Endometrial microvascular endothelial cells (primary cell): Measurements from ENCODE around the gene THEMIS2. TPM values are rescaled to one million over a fixed set of nuclear protein-coding genes. Genes with fewer than 3 reads are reported as not detected.
"Not testable (repeated sequence)": the region's sequence is repeated elsewhere in the genome, so short reads cannot be mapped to it uniquely, and the experiment has no call there.

Experiments used
- in situ Hi-C: cut with HindIII; loops from 2 replicates; pipeline ENCODE4 v1.10.0; 2017; ENCODE audit warnings: low sequenced_read_pairs, low pct_unique_long_range_greater_than_20kb; ENCODE audit errors: inconsistent ontology term
- total RNA-seq: library from RNA; depleted of rRNA; stranded (reverse); fragments of >200 nt; gene quantifications from one replicate; pipeline ENCODE4 v1.2.3, GENCODE V29; 2015; ENCODE audit errors: inconsistent ontology term

The THEMIS2 gene
- total RNA-seq, result 22.0 TPM

- in situ Hi-C loops, result no loop called here
Observed at GRCh38 chr1:27872059-27872801, at the start of gene THEMIS2. THEMIS2 (plus strand) TSS chr1:27872544; CDS start chr1:27872572, 28 bp downstream.

GRCh38 chr1:27823784-27824183 lies 48.6 kb upstream of the THEMIS2 start:
- in situ Hi-C loops, result no loop called here

- in situ Hi-C loops, result no loop called here
Observed at GRCh38 chr1:27824411-27824810, 47.9 kb upstream of the THEMIS2 start.

DNA sequence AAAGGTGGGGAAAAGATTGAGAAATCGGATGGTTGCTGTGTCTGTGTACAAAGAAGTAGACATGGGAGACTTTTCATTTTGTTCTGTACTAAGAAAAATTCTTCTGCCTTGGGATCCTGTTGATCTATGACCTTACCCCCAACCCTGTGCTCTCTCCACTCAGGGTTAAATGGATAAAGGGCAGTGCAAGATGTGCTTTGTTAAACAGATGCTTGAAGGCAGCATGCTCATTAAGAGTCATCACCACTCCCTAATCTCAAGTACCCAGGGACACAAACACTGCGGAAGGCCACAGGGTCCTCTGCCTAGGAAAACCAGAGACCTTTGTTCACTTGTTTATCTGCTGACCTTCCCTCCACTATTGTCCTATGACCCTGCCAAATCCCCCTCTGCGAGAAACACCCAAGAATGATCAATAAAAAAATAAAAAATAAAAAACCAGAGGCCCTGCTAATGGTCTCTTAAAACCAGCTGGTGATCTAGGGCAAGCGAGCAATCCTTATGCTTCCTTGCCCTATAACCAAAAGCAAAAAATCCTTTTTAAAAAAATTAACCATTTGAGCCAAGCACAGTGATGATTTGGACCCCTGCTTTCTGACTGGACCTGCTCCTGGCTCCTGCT lies 42.9 kb upstream of the THEMIS2 start:
- in situ Hi-C loops, result not testable (repeated sequence)

GRCh38 chr1:27830621-27831440 lies 41.5 kb upstream of the THEMIS2 start, which contains the start of gene PPP1R8:
PPP1R8 (plus strand) TSS chr1:27830782; CDS start chr1:27830836, 54 bp downstream.
- in situ Hi-C loops, result no loop called here

GRCh38 chr1:27831568-27832410 lies 40.6 kb upstream of the THEMIS2 start:
- in situ Hi-C loops, result no loop called here

- in situ Hi-C loops, result no loop called here
Observed at GRCh38 chr1:27832762-27833161, 39.6 kb upstream of the THEMIS2 start.

GRCh38 chr1:27833470-27833869 lies 38.9 kb upstream of the THEMIS2 start:
- in situ Hi-C loops, result no loop called here

DNA sequence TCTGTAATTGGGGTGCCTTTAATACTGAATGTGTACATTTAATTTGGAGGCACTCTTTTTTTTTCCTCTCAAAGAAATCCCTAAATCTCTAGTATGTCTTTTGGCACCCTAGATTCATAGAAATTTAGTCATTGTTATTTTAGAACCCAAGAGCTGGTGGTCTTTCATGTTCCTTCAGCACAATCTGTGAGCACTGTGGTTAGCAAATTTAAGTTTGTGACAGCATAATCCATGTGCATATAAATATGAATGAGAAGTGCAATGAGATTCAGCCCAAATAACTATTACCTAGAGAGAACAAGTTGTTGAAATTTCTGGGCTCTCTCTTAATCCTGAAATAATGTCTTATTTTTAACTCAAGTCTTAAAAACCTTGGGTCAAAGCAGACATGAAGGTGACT lies 37.3 kb upstream of the THEMIS2 start:
- in situ Hi-C loops, result no loop called here

- in situ Hi-C loops, result no loop called here
Observed at GRCh38 chr1:27835501-27835900, 36.8 kb upstream of the THEMIS2 start.

GRCh38 chr1:27849951-27850350 lies 22.4 kb upstream of the THEMIS2 start:
- in situ Hi-C loops, result no loop called here

DNA sequence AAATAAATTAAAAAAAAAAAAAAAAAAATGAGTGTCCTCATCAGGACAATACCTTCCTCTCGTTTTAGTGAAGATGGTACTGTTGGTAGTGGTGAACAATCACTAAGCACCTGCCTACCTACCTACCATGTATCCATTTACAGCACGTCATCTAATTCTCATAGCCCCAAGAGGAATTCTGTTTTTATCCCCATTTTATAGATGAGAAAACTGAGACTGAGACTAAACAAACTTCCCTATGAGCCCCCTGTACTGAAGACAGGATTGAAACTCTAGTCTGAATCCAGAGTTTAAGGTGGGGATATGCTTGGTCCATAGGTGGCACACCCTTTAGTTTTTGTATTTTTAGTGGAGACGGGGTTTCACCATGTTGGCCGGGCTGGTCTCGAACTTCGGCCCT lies 17.3 kb upstream of the THEMIS2 start:
- in situ Hi-C loops, result no loop called here

DNA sequence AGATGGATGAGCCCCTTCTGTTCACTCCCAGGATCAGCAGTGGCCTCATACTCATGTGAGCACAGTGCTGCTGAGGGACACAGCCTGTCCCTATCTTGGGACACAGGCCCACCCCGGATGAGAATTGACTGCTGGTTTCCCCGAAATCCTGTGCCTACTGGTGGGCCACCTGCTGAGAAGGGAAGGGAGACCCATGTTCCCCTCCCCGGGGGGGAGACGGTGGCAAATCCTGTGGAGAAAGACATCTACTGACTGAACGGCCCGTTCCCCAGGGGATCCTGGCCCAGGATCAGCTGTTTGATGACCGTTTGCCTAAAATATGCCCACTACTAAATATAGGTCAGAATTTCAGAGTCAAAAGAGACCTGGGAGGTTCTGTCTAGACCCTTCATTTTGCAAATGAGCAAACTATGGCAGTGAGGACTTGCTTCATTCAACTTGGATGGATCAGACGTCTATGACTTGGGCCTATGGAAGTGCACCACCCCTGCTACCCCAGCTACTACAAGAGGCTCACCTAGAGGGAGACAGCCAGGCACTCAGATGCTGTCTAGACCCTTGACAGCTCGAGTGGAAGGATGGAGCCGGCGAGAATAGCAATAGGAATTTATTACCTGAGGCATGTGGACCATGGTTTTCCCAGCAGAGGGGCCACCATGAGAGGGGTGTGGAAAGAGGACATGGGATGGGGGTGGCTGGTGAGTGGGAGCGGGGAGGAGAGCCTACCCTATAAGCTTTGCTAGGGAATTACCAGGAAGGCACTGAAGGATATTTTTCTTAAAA lies 15.6 kb upstream of the THEMIS2 start:
- in situ Hi-C loops, result no loop called here

GRCh38 chr1:27857552-27857951 lies 14.8 kb upstream of the THEMIS2 start:
- in situ Hi-C loops, result not testable (repeated sequence)

DNA sequence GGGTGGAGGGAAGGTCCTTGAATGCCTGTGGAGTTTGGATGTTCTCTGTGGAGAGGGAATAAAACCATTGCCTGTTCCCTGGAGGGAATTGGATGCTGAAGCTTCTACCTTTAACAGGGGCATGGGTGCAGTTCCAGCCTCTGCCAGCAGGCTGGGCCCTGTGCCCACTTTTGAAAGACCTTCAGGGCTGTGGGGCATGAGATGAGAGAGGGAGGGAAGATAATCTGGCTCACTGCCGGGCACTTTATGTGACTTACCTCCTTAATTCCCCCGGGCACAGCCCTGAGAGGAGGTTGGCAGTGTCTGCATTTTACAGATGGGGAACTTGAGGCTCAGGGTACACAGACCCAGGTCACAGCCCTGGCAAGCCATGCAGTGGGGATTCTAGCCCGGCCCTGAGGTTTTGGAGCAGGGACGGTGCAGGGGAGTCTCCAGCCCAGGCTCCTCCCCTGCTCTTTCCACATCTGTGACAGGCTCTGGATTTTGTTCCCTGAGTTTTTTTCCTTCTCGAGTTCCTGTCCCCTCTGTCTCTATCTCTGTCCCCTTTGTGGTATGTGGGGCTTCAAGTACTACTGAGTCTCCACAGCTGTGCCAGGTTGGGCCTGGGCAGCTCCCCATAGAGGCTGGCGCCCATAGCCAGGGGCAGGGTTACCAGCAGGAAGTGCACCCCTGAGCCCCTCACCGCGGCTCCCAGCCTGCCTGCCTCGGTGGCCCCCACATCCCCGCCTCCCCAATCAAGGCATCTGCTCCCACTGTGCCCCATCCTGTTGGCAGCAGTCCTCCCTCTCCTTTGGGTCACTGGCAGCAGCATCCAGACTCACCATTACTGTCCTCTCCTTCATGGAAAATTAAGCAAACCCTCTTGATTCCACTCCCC lies 14.0 kb upstream of the THEMIS2 start:
- in situ Hi-C loops, result no loop called here

DNA sequence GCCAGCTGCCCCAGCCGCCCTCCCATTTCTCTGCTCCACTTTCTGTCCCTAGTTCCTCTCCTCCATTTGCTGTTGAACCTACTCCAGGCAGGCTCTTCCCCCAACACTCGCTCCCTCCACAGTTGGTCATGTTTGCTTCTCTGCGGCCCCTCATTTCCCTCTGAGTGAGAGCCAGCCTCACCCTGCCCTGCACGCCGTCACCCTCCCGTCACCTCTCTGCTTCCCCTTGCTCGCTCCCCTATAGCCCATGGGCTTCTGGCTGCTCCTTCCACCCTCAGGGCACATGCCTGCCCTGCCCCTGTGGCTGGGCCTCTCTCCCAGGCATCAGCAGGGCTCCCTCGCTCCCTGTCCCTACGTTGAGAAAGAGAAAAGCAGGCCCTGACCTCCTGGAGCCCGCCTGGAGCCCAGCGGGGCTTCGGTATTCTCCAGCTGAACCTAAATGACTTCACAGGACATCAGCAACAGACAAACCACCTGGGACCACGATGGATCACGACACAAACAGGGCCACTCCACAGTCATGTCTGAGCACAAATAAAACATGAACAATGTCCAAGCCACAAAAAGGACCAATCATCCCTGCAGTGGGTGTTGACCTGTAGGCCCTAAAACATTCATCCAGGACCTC lies 13.3 kb upstream of the THEMIS2 start:
- in situ Hi-C loops, result no loop called here

DNA sequence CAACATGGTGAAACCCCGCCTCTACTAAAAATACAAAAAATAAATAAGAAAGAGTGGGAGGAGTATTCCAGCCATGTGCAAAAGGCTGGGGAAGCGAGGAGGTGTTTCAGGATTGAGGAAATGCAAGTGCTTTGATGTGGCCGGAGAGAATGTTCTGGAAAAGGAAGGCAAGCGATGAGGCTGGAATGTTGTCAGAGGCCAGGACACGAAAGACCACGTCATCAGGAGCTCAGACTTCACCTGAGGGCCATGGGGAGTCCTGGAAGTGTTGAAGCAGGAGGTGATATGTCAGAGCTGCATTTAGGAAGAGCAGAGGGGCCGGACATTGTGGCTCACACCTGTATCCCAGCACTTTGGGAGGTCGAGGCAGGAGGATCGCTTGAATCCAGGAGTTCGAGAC lies 10.9 kb upstream of the THEMIS2 start:
- in situ Hi-C loops, result no loop called here
